B cell (primary cell): ENCODE data around the gene GIPR. TPM values are rescaled to one million over a fixed set of nuclear protein-coding genes. Genes with fewer than 3 reads are reported as not detected.
A peak's percentile ranks its signal among the peaks of the same experiment; 100 is the strongest.

Source experiments
- ATAC-seq: fragments of 200-7000 bp; cut with Tn5 transposase; one replicate; pipeline ENCODE4 v1.10.0; 2021; ENCODE audit warnings: low read depth, mild to moderate bottlenecking, moderate number of reproducible peaks, moderate library complexity
- CTCF ChIA-PET: fragments of 350-600 bp; sonication (Branson Sonifier 250); formaldehyde crosslinking; loops from one replicate; lab custom pipeline; 2021; ENCODE audit warnings: antibody characterized with exemption, inconsistent platforms; lab: Charles Lee
- POLR2A ChIA-PET: fragments of 350-600 bp; sonication (Branson Sonifier 250); formaldehyde crosslinking; loops from one replicate; lab custom pipeline; 2021; ENCODE audit warnings: antibody characterized with exemption; lab: Charles Lee
- DNase-seq: peaks from one replicate; pipeline ENCODE4 v3.0.0; 2013
- H2AFZ ChIP-seq: 2 replicates; pipeline ENCODE4 v1.6.1; 2012; ENCODE audit warnings: mild to moderate bottlenecking, low read depth, low read length; ENCODE audit not compliant: insufficient read depth, poor library complexity, severe bottlenecking
- H3K27ac ChIP-seq, 2 donors: 1 replicate in 1 of 2; 2 replicates in 1 of 2; pipeline ENCODE4 v1.5.1; 2012 to 2013; ENCODE audit warnings: low read length in 2 of 2, mild to moderate bottlenecking in 2 of 2, moderate library complexity in 1 of 2
- H3K27me3 ChIP-seq, 4 experiments: fragments of 200-600 bp in 1 of 4; sonication (generic) in 1 of 4; replicated peaks in 1 of 4; 1 replicate in 2 of 4; 2 replicates in 2 of 4; pipeline versions ENCODE4 v1.6.1 to v1.7.0; 2013 to 2016; ENCODE audit warnings: low read length in 3 of 4, mild to moderate bottlenecking in 2 of 4, mixed read lengths in 1 of 4, moderate library complexity in 1 of 4; ENCODE audit not compliant: insufficient read depth in 4 of 4, control insufficient read depth in 3 of 4; ENCODE audit errors: control extremely low read depth in 1 of 4
- H3K36me3 ChIP-seq, 2 experiments: replicated peaks in 1 of 2; 1 replicate in 1 of 2; 2 replicates in 1 of 2; pipeline versions ENCODE4 v1.6.1 to v1.7.1; 2013; ENCODE audit warnings: low read length in 1 of 2; ENCODE audit not compliant: insufficient read depth in 2 of 2, control insufficient read depth in 1 of 2; ENCODE audit errors: control extremely low read depth in 1 of 2, extremely low read depth in 1 of 2
- H3K4me1 ChIP-seq, 2 donors: fragments of 200-600 bp in 1 of 2; sonication (generic) in 1 of 2; 1 replicate in 1 of 2; 2 replicates in 1 of 2; pipeline versions ENCODE4 v1.5.1 to v1.6.1; 2013 to 2017; ENCODE audit warnings: low read length in 2 of 2; ENCODE audit not compliant: control insufficient read depth in 2 of 2, insufficient read depth in 2 of 2
- H3K4me2 ChIP-seq: replicated peaks from 2 replicates; pipeline ENCODE3; 2012; ENCODE audit warnings: mild to moderate bottlenecking, low read depth, low read length; ENCODE audit not compliant: poor library complexity, severe bottlenecking
- H3K4me3 ChIP-seq, 5 experiments: fragments of 200-600 bp in 1 of 5; sonication (generic) in 1 of 5; 1 replicate in 3 of 5; 2 replicates in 2 of 5; pipeline versions ENCODE4 v1.5.1 to v1.7.0; 2011 to 2016; ENCODE audit warnings: low read length in 4 of 5, mild to moderate bottlenecking in 4 of 5, low read depth in 2 of 5, control low read depth in 1 of 5, moderate library complexity in 1 of 5; ENCODE audit not compliant: insufficient read depth in 1 of 5; ENCODE audit errors: control extremely low read depth in 1 of 5, extremely low read depth in 1 of 5
- H3K79me2 ChIP-seq: fragments of 200-600 bp; sonication (generic); one replicate; pipeline ENCODE4 v1.6.0; 2016; ENCODE audit warnings: low read length; ENCODE audit not compliant: control insufficient read depth, insufficient read depth
- H3K9ac ChIP-seq: fragments of 200-600 bp; sonication (generic); 2 replicates; pipeline ENCODE4 v1.6.1; 2017; ENCODE audit warnings: mild to moderate bottlenecking, low read length, moderate library complexity
- H3K9me3 ChIP-seq, 3 donors: one replicate each; pipeline versions ENCODE4 v1.6.1 to v1.7.1; 2013; ENCODE audit warnings: low read length in 2 of 3; ENCODE audit not compliant: control insufficient read depth in 2 of 3, insufficient read depth in 1 of 3; ENCODE audit errors: control extremely low read depth in 1 of 3
- H4K20me1 ChIP-seq: 2 replicates; pipeline ENCODE4 v1.6.0; 2012; ENCODE audit warnings: mild to moderate bottlenecking, low read length; ENCODE audit not compliant: insufficient read depth, control insufficient read depth, poor library complexity, severe bottlenecking
- H3K27ac Mint-ChIP-seq: one replicate; pipeline ENCODE4 v1.8.0; 2021; ENCODE audit warnings: mixed read lengths
- H3K27me3 Mint-ChIP-seq: one replicate; pipeline ENCODE4 v1.8.0; 2021; ENCODE audit warnings: mixed read lengths
- H3K4me1 Mint-ChIP-seq: one replicate; pipeline ENCODE4 v1.8.0; 2021; ENCODE audit warnings: mixed read lengths
- H3K4me3 Mint-ChIP-seq: one replicate; pipeline ENCODE4 v1.8.0; 2021; ENCODE audit warnings: mixed read lengths
- H3K9me3 Mint-ChIP-seq: one replicate; pipeline ENCODE4 v1.8.0; 2022; ENCODE audit warnings: mixed read lengths; ENCODE audit not compliant: insufficient read depth
- WGBS: methylation state at CpG from one replicate; pipeline ENCODE4 v1.1.5; 2013; ENCODE audit warnings: missing lambda C conversion rate; ENCODE audit not compliant: insufficient coverage; 5-methylcytosine and 5-hydroxymethylcytosine counted together
- intact Hi-C: fragments of 100-400 bp; cut with micrococcal nuclease; formaldehyde crosslinking; loops from one replicate; pipeline ENCODE4 v1.10.0; 2022
- polyA plus RNA-seq: library from polyadenylated mRNA; depleted of rRNA; stranded (reverse); fragments of >200 nt; gene quantifications from 2 replicates; pipeline ENCODE4 v1.2.3, GENCODE V29; 2012
- total RNA-seq, 2 donors: library from RNA; stranded (reverse); fragments of 120-200 nt in 1 of 2; gene quantifications; 1 replicate in 1 of 2; 2 replicates in 1 of 2; pipeline versions ENCODE4 v1.2.3 to v1.2.4, GENCODE V29; 2013 to 2022
- TF ChIP-seq, protein P1 (sequence below): fragments of 200-600 bp; IDR thresholded peaks from one replicate; pipeline ENCODE4 v1.8.0; 2022; ENCODE audit warnings: antibody characterized with exemption, mild to moderate bottlenecking

GIPR gene
- total and polyA plus RNA-seq, 2 donors (not counting 1 experiment from before 2014, with no cell fraction given) = 0.43 to 2.3 TPM

DNA sequence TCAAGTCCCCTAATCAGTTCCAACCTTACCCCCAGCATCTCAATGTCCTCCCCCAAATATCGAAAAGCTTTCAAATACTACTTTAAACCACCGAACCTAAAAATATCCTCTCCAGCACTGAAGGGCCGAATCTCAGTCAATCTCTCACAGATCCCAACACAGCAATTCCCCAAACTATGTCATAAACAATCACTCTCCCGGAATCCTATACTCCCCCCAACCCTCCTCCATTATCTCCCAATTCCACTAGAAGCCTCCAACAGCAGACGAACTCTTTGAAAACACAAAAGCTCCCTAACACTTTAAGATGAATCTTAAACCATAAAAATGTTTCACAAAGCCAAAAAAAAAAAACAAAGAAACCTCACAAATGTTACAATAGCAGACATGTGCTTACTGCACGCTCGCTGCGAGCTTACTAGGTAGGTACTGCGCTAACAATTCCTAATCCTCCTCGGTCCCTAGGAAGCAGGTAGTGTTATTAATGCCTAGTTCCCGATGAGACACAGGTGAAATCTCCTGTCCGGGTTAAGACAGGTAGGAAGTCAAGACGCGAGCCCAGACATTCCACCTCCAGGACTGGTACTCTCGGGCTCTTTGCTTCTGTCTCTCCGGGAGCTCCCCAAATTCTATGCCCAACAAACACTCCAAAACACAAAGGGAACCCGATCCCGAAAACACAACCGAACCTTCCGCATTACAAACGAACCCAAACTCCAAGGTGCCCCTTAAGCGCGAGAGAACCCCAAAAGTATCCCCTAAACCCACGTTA lies 48.5 kb downstream of the GIPR start:
- CTCF ChIA-PET = interaction anchor here (0.6 to 5.0 kb wide), 9 partner anchors 9 to 101 kb away, joined by 3 to 57 read pairs (median 3); partner anchors contain the start of genes FBXO46, QPCTL and SNRPD2
- no peak for ATAC-seq

More for the DNA sequence above, 48.5 kb downstream of the GIPR start:
- Histone ChIP-seq H3K4me2 (peak overlapping the region; percentile 82), H3K9me3 (peaks cover 0 to 3% (median 0%) of the 10 kb centered on the region in 3 donors), H3K36me3 (peaks cover 0 to 17% of the 10 kb centered on the region in 2 experiments), H3K79me2 (peaks cover 88% of the 10 kb centered on the region), H4K20me1 (peaks cover 31% of the 10 kb centered on the region), H2AFZ (peak overlapping the region; percentile 75), H3K4me3 (peak overlapping the region; percentile 76 to 93 (median 82)), H3K27me3 (no peaks in the 10 kb centered on the region), H3K27ac (peak overlapping the region; percentile 76 to 94), H3K4me1 (peaks cover 18 to 25% of the 10 kb centered on the region in 2 donors), H3K9ac (peak overlapping the region; percentile 77)
- Mint-ChIP-seq H3K9me3 (no peaks in the 10 kb centered on the region), H3K4me3 (peak overlapping the region; percentile 91), H3K27ac (peak overlapping the region; percentile 97), H3K27me3 (no peaks in the 10 kb centered on the region), H3K4me1 (peaks cover 39% of the 10 kb centered on the region)
- intact Hi-C loops = loop anchor here (1.0 to 5.0 kb wide), 7 partner anchors 14 to 310 kb away; partner anchors contain the start of genes DMWD, FBXO46, OPA3 and POLR1G
- TF ChIP-seq, protein P1, sequence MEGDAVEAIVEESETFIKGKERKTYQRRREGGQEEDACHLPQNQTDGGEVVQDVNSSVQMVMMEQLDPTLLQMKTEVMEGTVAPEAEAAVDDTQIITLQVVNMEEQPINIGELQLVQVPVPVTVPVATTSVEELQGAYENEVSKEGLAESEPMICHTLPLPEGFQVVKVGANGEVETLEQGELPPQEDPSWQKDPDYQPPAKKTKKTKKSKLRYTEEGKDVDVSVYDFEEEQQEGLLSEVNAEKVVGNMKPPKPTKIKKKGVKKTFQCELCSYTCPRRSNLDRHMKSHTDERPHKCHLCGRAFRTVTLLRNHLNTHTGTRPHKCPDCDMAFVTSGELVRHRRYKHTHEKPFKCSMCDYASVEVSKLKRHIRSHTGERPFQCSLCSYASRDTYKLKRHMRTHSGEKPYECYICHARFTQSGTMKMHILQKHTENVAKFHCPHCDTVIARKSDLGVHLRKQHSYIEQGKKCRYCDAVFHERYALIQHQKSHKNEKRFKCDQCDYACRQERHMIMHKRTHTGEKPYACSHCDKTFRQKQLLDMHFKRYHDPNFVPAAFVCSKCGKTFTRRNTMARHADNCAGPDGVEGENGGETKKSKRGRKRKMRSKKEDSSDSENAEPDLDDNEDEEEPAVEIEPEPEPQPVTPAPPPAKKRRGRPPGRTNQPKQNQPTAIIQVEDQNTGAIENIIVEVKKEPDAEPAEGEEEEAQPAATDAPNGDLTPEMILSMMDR = no peak
- no peak for DNase-seq
- POLR2A ChIA-PET = interaction anchor here (0.6 to 2.4 kb wide), 11 partner anchors 8 to 801 kb away, joined by 3 to 41 read pairs (median 5); partner anchors contain the start of genes DMWD, FBXO46, QPCTL and SIX5
- 3% methylated on average over 24 of the region's 24 CpGs for WGBS
